ENCODE data around the gene GPRC5B.

DNA sequence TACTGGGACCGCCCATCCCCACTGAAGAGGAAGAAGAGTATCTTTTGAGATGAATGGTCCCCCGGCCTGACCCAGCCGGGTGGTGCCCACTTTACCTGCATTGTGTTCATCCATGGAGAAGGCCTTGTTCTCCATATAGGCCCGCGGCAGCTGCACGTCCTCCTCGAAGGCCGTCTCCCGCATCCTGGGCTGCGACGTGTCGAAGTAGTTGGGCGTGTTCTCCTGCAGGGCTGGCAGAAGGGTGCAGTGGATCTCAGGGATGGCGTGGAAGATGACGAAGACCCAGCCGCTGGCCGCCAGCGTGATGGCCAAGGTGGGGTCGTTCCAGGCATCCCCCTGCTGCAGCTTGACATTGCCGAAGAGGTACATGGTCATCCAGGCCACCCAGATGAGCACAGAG is 12.9 kb downstream of the GPRC5B start:
- no peak for TF ChIP-seq EP300 (IDR thresholded peaks at IDR 0.05; ENCODE audit: borderline replicate concordance)
- no peak for TF ChIP-seq REST (IDR thresholded peaks at IDR 0.05; ENCODE audit: low read depth)
- no peak for TF ChIP-seq RAD21 (IDR thresholded peaks at IDR 0.05; ENCODE audit: low read depth)
- no peak for TF ChIP-seq FOXM1 (IDR thresholded peaks at IDR 0.05; ENCODE audit: borderline replicate concordance, low read depth)
- no peak for TF ChIP-seq TAF1 (IDR thresholded peaks at IDR 0.05; ENCODE audit: low read depth)
- no peak for TF ChIP-seq NFIC (IDR thresholded peaks at IDR 0.05)
- no peak for TF ChIP-seq ZBTB7A (IDR thresholded peaks at IDR 0.05; ENCODE audit: low read depth)
- no peak for TF ChIP-seq TCF12 (IDR thresholded peaks at IDR 0.05; ENCODE audit: low read depth)
- no peak for TF ChIP-seq CREB1 (IDR thresholded peaks at IDR 0.05; ENCODE audit: low read depth)
- TF ChIP-seq CEBPB (IDR thresholded peaks at IDR 0.05): no peak
- no peak for TF ChIP-seq YY1 (IDR thresholded peaks at IDR 0.05; ENCODE audit: low read depth)

Data from Ishikawa (cell line).